GM21528 (cell line): ENCODE data around the gene SPRR2E.
"Not testable (repeated sequence)": the region's sequence is repeated elsewhere in the genome, so short reads cannot be mapped to it uniquely, and the experiment has no call there.

Experiments used
- ATAC-seq: cut with Tn5 transposase; IDR thresholded peaks from one replicate; pipeline ENCODE4 v1.9.1; 2021; ENCODE audit warnings: mild to moderate bottlenecking, moderate library complexity; ENCODE audit not compliant: unreplicated experiment, low FRiP score

The SPRR2E gene

DNA sequence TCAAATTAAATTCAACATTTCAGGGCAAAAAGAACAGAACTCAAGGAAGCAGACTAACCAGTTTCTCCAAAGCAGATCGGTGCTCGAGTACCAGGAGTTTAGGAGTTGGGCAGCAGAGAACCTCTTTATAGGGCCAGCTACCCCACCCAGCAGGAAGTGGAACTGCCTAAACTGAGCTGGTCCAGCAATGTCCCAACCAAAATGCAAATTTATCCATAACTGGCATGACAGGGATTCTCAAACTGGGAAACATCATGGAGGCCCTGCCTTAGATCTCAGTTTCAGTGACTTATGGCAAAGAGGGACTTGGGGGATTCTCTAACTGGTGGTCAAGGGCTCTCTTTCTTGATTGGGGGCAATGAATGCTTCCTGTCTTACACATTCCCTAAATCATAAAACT, 22.8 kb downstream of the SPRR2E start, which contains the start of gene SPRR2B:
Gene SPRR2B (minus strand): TSS at position 101 of the 400 bp plus-strand sequence. CDS start 772 bp downstream, outside the sequence.
- no peak for ATAC-seq

DNA sequence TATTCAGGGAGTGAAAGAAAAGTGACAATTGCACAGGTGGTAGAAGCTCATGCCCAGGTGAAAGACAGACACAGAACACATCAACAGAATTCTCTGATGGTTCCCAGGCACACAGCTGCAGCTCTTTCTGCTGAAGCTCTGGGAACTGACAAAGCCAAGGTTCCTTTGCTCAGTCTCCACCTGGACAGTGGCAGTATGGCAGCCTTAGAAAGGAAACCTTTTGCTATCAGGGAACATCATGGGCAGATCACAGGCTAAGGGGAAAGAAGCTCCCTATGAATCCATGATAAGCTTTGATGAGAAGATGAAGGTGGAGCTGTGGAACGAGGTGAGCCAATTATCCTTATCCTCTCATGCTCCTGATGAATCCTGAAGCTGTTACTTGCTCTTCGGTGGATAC, 24.1 kb downstream of the SPRR2E start:
- no peak for ATAC-seq

DNA sequence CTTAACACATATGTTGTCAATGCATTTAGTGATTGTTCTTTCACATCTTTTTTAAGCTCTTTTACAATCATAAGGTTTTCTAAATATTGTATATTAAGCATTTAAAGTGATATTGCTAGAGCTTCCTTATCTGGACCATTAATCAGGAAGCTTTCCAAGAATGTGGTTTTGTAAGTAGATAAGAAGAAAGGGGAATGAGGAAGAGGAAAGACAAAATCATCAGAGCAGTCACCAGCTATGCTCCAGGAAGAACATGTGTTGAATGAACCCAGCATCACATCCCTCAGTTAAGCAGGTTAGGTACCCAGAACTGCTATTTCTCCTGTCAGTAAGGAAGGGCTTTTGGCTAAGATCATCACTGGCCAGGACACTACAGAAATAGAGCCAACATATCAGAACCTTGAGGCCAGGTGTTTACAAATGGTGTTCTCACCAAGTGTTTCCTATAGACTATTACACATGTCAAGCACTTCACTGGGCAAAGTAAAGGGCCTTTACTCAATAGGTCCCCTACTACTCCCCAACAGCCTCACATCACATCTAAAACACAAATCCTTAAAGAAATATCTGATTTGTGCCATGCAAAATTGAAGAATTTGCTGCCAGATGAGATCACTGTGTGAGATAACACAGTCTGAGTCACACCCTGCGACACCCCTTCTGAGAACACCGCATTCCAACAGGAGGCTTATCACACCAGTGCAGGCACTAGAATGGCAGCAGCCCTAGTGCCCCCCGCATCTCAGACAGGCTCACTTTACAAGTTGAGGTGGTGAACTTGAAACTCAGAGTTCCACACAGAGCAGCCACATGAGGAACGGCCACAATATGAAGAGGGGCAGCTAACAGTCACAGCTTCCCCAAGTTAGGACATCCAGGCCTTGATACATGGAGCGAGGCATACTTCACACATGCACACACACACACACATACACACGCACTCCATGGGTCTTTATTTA, 35.2 kb downstream of the SPRR2E start:
- ATAC-seq = no peak

DNA sequence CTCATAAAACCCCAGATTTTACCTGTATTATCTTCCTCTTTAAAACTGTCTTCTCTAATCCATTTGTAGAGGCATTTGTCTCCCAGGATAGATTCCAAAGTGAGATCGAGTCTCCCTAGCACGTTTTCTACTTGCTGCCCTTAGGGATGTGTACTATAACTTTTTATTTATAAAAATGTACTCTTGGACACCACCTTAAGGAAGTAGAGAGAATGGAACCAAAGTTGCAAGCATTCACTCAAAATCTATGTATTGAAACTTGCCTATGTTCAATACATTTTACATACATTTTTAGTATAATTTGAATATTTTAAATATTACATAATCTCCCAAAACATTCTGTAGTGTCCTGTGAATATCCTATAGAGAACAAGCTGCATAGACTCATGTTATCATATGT, 36.2 kb downstream of the SPRR2E start:
- ATAC-seq = no peak

DNA sequence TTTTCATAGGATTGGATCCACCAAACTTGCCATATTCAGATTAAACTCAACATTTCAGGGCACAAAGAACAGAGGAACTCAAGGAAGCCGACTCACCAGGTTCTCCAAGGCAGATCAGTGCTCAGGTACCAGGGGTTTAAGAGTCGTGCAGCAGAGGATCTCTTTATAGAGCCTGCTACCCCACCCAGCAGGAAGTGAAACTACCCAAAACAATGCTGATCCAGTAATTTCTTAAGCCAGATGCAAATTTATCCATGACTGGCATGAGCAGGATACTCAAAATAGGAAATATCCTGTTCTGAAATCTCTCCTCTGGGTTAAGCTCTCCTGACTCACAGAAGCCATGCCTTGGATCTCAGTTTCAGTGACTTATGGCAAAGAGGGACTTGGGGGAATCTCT, 37.0 kb downstream of the SPRR2E start, which contains the start of gene SPRR2A:
Gene SPRR2A (minus strand): TSS at position 138 of the 400 bp plus-strand sequence. CDS start 777 bp downstream, outside the sequence.
- ATAC-seq = no peak

DNA sequence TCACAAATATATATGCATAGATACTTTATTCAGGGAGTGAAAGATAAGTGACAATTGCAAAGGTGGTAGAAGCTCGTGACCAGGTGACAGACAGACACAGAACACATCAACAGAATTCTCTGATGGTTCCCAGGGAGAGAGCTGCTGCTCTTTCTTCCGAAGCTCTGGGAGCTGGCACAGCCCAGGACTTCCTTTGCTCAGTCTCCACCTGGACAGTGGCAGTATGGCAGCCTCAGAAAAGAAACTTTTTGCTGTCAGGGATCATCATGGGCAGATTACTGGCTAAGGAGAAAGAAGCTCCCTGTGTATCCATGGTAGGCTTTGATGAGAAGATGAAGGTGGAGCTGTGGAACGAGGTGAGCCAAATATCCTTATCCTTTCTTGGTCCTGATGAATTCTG, 38.2 kb downstream of the SPRR2E start:
- ATAC-seq = not testable (repeated sequence)

DNA sequence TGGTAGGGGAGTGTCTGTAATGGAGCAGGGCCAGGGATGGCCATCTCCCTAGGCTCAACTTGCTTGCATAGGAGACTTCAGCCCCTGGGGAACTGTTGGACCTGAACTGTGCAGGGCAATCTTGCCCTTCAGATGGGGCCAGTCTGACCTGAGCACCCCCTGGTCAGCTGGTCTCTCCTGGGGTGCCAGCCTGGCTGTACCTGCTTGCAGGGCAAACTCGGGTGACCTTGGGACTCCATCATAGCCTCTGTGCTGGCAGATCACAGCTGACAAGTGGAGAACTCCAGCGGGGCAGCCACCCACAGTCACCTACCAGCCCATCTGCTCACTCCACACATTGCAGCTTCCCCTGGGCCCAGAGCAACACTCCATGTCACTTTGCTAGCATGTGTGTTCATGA, 45.1 kb downstream of the SPRR2E start:
- ATAC-seq = no peak
